ENCODE measurements around the gene TADA3. TPM values are rescaled to one million over a fixed set of nuclear protein-coding genes. Genes with fewer than 3 reads are reported as not detected.

TADA3 gene
- total and polyA plus RNA-seq, 9 of the 15 experiments (the other 6 are each of a cell fraction or from before 2014, with no cell fraction given), result 4.1 to 110 (median 74.8) TPM

DNA sequence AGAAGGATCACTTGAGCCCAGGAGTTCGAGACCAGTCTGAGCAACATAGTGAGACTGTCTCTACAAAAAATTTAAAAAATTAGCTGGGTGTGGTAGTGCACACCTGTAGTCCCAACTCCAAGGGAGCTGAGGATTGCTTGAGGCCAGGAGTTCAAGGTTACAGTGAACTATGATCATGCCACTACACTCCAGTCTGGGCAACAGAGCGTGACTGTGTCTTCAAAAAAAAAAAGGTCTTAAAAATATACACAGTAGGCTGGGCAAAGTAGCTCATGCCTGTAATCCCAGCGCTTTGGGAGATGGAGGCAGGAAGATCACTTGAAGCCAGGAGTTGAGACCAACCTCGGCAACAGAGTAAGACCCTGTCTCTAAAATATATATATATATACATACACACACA, 11.4 kb downstream of the TADA3 start (continued):
- TF ChIP-seq, protein P1, sequence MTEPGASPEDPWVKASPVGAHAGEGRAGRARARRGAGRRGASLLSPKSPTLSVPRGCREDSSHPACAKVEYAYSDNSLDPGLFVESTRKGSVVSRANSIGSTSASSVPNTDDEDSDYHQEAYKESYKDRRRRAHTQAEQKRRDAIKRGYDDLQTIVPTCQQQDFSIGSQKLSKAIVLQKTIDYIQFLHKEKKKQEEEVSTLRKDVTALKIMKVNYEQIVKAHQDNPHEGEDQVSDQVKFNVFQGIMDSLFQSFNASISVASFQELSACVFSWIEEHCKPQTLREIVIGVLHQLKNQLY (CRISPR knock-in tag; conservative IDR thresholded peaks at IDR 0.05), result no peak
- TF ChIP-seq UBTF (IDR thresholded peaks at IDR 0.05; ENCODE audit: borderline replicate concordance in 1 of 2, low read depth in 2 of 2, low read length in 2 of 2) (no peak), DIDO1 (tag; IDR thresholded peaks at IDR 0.05; ENCODE audit: low read depth) (no peak), ELK1 (CRISPR knock-in tag; IDR thresholded peaks at IDR 0.05) (no peak), ZNF274 (IDR thresholded peaks at IDR 0.05; ENCODE audit: borderline replicate concordance, low read depth, low read length) (no peak), ELK3 (CRISPR knock-in tag; IDR thresholded peaks at IDR 0.05) (no peak), ASH1L (IDR thresholded peaks at IDR 0.05; ENCODE audit: borderline replicate concordance, low read depth, partially characterized antibody) (no peak), NCOA1 (IDR thresholded peaks at IDR 0.05; ENCODE audit: low read depth) (no peak), POLR3A (IDR thresholded peaks at IDR 0.05; ENCODE audit: borderline replicate concordance, extremely low read depth, insufficient read depth, insufficient read length) (no peak), HINFP (tag; conservative IDR thresholded peaks at IDR 0.05; ENCODE audit: low read depth) (no peak), RNF2 (IDR thresholded peaks at IDR 0.05) (no peak), SOX6 (IDR thresholded peaks at IDR 0.05) (no peak), ZNF347 (CRISPR knock-in tag; IDR thresholded peaks at IDR 0.05; ENCODE audit: low read depth) (no peak)
- TF ChIP-seq, protein P2, sequence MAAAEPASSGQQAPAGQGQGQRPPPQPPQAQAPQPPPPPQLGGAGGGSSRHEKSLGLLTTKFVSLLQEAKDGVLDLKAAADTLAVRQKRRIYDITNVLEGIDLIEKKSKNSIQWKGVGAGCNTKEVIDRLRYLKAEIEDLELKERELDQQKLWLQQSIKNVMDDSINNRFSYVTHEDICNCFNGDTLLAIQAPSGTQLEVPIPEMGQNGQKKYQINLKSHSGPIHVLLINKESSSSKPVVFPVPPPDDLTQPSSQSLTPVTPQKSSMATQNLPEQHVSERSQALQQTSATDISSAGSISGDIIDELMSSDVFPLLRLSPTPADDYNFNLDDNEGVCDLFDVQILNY (CRISPR knock-in tag; IDR thresholded peaks at IDR 0.05), result no peak
- TF ChIP-seq, protein P3, sequence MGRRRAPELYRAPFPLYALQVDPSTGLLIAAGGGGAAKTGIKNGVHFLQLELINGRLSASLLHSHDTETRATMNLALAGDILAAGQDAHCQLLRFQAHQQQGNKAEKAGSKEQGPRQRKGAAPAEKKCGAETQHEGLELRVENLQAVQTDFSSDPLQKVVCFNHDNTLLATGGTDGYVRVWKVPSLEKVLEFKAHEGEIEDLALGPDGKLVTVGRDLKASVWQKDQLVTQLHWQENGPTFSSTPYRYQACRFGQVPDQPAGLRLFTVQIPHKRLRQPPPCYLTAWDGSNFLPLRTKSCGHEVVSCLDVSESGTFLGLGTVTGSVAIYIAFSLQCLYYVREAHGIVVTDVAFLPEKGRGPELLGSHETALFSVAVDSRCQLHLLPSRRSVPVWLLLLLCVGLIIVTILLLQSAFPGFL (CRISPR knock-in tag; IDR thresholded peaks at IDR 0.05), result no peak

All from K562 (cell line).